CD4-positive, alpha-beta T cell treated with Interleukin-2 at 100 ng/mL for 4 hours (primary cell): ENCODE measurements around the gene DUSP9.
"Not testable (repeated sequence)": the region's sequence is repeated elsewhere in the genome, so short reads cannot be mapped to it uniquely, and the experiment has no call there.

Source experiments
- DNase-seq: peaks from one replicate; pipeline ENCODE4 v3.0.0-alpha.2; 2020; ENCODE audit warnings: low spot score

Gene DUSP9

GRCh38 chrX:153671589-153672530, 24.9 kb downstream of the DUSP9 start:
- no peak for DNase-seq

GRCh38 chrX:153672531-153673427, 25.8 kb downstream of the DUSP9 start:
- DNase-seq = no peak

- no peak for DNase-seq
Measured at GRCh38 chrX:153673428-153674218, 26.6 kb downstream of the DUSP9 start, which contains the start of gene PNCK. Gene PNCK, minus strand, starts transcription at chrX:153673813. Its CDS starts 737 bp downstream, at chrX:153673076.

- no peak for DNase-seq
Measured at GRCh38 chrX:153674219-153674851, 27.3 kb downstream of the DUSP9 start.

GRCh38 chrX:153681175-153681574, 34.2 kb downstream of the DUSP9 start:
- DNase-seq = no peak

GRCh38 chrX:153683486-153683885, 36.5 kb downstream of the DUSP9 start:
- DNase-seq = not testable (repeated sequence)

- no peak for DNase-seq
Measured at GRCh38 chrX:153684467-153685155, 37.6 kb downstream of the DUSP9 start.

GRCh38 chrX:153685156-153685536, 38.1 kb downstream of the DUSP9 start:
- DNase-seq = no peak

GRCh38 chrX:153685751-153686696, 39.0 kb downstream of the DUSP9 start:
- no peak for DNase-seq

- no peak for DNase-seq
Measured at GRCh38 chrX:153686711-153687110, 39.7 kb downstream of the DUSP9 start.

- peak; percentile 32 for DNase-seq
Measured at GRCh38 chrX:153687121-153688039, 40.4 kb downstream of the DUSP9 start, which contains the start of gene SLC6A8. Gene SLC6A8, plus strand, starts transcription at chrX:153687926. Its CDS starts 649 bp downstream, at chrX:153688575.

- DNase-seq = no peak
Measured at GRCh38 chrX:153688071-153688470, 41.1 kb downstream of the DUSP9 start.

GRCh38 chrX:153688506-153688905, 41.5 kb downstream of the DUSP9 start:
- no peak for DNase-seq

- DNase-seq = no peak
Measured at GRCh38 chrX:153688911-153689590, 42.0 kb downstream of the DUSP9 start.

GRCh38 chrX:153689654-153690465, 42.9 kb downstream of the DUSP9 start:
- DNase-seq = no peak

- no peak for DNase-seq
Measured at GRCh38 chrX:153690466-153690865, 43.5 kb downstream of the DUSP9 start.
